ENCODE results near the gene NBDY. TPM values are rescaled to one million over a fixed set of nuclear protein-coding genes. Genes with fewer than 3 reads are reported as not detected.

NBDY gene
- total and polyA plus RNA-seq, 2 of the 13 experiments (the other 11 are each of a cell fraction or from before 2014, with no cell fraction given): 1.4 to 1.7 TPM

DNA sequence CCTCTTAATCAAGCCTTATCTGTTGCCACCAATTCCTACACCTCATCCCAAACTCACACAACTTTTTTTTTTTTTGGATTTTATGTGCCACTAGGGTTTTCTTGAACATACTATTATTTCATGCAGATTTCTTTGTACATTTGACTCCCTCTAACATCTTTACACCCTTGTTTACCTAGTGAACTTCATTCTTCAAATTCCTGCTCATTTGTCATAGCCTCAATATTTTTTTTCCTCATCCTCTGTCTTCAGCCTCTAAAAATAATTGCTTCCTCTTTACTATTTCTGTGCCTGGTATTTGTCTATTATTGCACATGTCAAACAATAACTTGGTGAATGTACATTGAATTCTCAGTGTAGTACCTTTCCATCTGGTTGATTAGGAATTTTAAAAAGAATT lies 22.0 kb downstream of the NBDY start:
- no peak overlapping the region for H3K27ac ChIP-seq (ENCODE audit: extremely low read length, insufficient read depth, low read length)
- no peaks in the 10 kb centered on the region for H3K9me3 ChIP-seq (ENCODE audit: low read length)
- FAIRE-seq (no peak), DNase-seq (ENCODE audit: low spot score) (no peak), ATAC-seq (no peak)
- no peak overlapping the region for H3K4me3 ChIP-seq (replicated peaks in 1 of 3; ENCODE audit: insufficient read depth in 1 of 3, low read depth in 2 of 3, low read length in 3 of 3)
- H3K79me2 ChIP-seq (ENCODE audit: insufficient read depth, low read length): no peaks in the 10 kb centered on the region
- no peaks in the 10 kb centered on the region for H4K20me1 ChIP-seq (ENCODE audit: insufficient read depth, low read length)
- no peak overlapping the region for H2AFZ ChIP-seq (ENCODE audit: low read length)
- TF ChIP-seq NFE2L1 (CRISPR knock-in tag; IDR thresholded peaks at IDR 0.05; ENCODE audit: borderline replicate concordance) (no peak), MEIS1 (CRISPR knock-in tag; IDR thresholded peaks at IDR 0.05; ENCODE audit: borderline replicate concordance) (no peak), PAWR (CRISPR knock-in tag; IDR thresholded peaks at IDR 0.05; ENCODE audit: borderline replicate concordance) (no peak), ARNT (IDR thresholded peaks at IDR 0.05) (no peak), BRCA1 (CRISPR knock-in tag; IDR thresholded peaks at IDR 0.05) (no peak), NCOR1 (IDR thresholded peaks at IDR 0.05; ENCODE audit: borderline replicate concordance, low read length) (no peak), TMF1 (CRISPR knock-in tag; IDR thresholded peaks at IDR 0.05; ENCODE audit: low read depth) (no peak), ZC3H13 (CRISPR knock-in tag; IDR thresholded peaks at IDR 0.05) (no peak), ETV5 (CRISPR knock-in tag; IDR thresholded peaks at IDR 0.05; ENCODE audit: borderline replicate concordance) (no peak), FOXP1 (IDR thresholded peaks at IDR 0.05) (no peak), FOXP1 (CRISPR knock-in tag; IDR thresholded peaks at IDR 0.05) (no peak), MTF1 (CRISPR knock-in tag; IDR thresholded peaks at IDR 0.05) (no peak), FOXK2 (IDR thresholded peaks at IDR 0.05) (no peak)
- TF ChIP-seq, protein P1, sequence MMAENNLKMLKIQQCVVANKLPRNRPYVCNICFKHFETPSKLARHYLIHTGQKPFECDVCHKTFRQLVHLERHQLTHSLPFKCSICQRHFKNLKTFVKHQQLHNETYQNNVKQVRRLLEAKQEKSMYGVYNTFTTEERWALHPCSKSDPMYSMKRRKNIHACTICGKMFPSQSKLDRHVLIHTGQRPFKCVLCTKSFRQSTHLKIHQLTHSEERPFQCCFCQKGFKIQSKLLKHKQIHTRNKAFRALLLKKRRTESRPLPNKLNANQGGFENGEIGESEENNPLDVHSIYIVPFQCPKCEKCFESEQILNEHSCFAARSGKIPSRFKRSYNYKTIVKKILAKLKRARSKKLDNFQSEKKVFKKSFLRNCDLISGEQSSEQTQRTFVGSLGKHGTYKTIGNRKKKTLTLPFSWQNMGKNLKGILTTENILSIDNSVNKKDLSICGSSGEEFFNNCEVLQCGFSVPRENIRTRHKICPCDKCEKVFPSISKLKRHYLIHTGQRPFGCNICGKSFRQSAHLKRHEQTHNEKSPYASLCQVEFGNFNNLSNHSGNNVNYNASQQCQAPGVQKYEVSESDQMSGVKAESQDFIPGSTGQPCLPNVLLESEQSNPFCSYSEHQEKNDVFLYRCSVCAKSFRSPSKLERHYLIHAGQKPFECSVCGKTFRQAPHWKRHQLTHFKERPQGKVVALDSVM (CRISPR knock-in tag; IDR thresholded peaks at IDR 0.05): no peak
- no peaks in the 10 kb centered on the region for H3K4me1 ChIP-seq (ENCODE audit: insufficient read depth, low read length)
- BruUV-seq (replicated peaks): no TSS peak
- H3K36me3 ChIP-seq (replicated peaks in 1 of 2; ENCODE audit: control insufficient read depth in 1 of 2, insufficient read depth in 2 of 2, low read length in 2 of 2): no peaks in the 10 kb centered on the region
- no peaks in the 10 kb centered on the region for H3K27me3 ChIP-seq (ENCODE audit: control insufficient read depth in 1 of 2, insufficient read depth in 2 of 2, low read length in 2 of 2)
- no peak overlapping the region for H3K4me2 ChIP-seq (ENCODE audit: low read depth, low read length)
- CTCF ChIA-PET (ENCODE audit: low intra/inter-chr PET ratio, low total read pairs): no interaction called here
- in situ Hi-C loops (cut with HindIII; ENCODE audit: extremely low pct_ligation_motif_present, low pct_unique_long_range_greater_than_20kb): no loop called here
- intact Hi-C loops (cut with micrococcal nuclease; ENCODE audit: unreplicated experiment): no loop called here
- POLR2A ChIA-PET: no interaction called here
- no peak overlapping the region for H3K9ac ChIP-seq (ENCODE audit: insufficient read depth, low read depth, low read length)
